HFF-Myc (cell line): ENCODE data around the gene IL4R.
A peak's percentile ranks its signal among the peaks of the same experiment; 100 is the strongest.

Source experiments
- DNase-seq: peaks from one replicate; pipeline ENCODE4 v3.0.0-alpha.2; 2011; ENCODE audit warnings: low read depth; ENCODE audit errors: extremely low read depth
- H3K4me3 ChIP-seq: replicated peaks from 2 replicates; pipeline ENCODE4 v1.5.1; 2011; ENCODE audit warnings: low read depth, mild to moderate bottlenecking, control low read depth, low read length
- CTCF ChIP-seq: IDR thresholded peaks from 2 replicates; pipeline ENCODE4 v1.5.1; 2012; ENCODE audit warnings: mild to moderate bottlenecking, low read depth, low read length, control low read depth; ENCODE audit errors: missing control alignments

The IL4R gene

GRCh38 chr16:27373312-27373711 is 59.5 kb downstream of the IL4R start:
- no peak overlapping the region for H3K4me3 ChIP-seq
- no peak for DNase-seq
- no peak for TF ChIP-seq CTCF

GRCh38 chr16:27374221-27374803 is 60.5 kb downstream of the IL4R start:
- no peak for TF ChIP-seq CTCF

GRCh38 chr16:27374804-27375425 is 61.1 kb downstream of the IL4R start:
- peak; percentile 82 for DNase-seq
- no peak overlapping the region for H3K4me3 ChIP-seq
- peak; percentile 68 for TF ChIP-seq CTCF

More at GRCh38 chr16:27374221-27374803, 60.5 kb downstream of the IL4R start:
- no peak for DNase-seq
- H3K4me3 ChIP-seq = no peak overlapping the region

GRCh38 chr16:27377666-27378485 is 64.1 kb downstream of the IL4R start:
- H3K4me3 ChIP-seq = no peak overlapping the region
- DNase-seq = no peak
- no peak for TF ChIP-seq CTCF

GRCh38 chr16:27378871-27379481 is 65.2 kb downstream of the IL4R start:
- no peak for TF ChIP-seq CTCF
- H3K4me3 ChIP-seq = no peak overlapping the region
- no peak for DNase-seq

DNA sequence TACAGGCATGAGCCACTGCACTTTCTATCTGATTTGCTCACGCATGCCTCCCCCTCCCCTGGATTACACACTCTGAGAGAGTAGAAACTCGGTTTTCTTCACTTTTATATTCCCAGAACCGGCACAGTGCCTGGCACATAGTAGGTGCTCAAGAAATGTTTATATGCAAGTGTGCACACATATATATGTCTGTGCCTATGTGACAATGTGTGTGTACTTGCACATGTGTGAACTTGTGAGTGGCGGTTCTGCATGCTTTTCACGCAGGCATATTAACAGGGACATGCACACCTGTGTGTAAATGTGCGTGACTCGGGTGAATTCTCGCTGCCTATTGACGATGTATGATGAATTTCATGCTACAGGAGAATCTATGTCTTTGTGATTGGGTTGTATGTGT is 66.1 kb downstream of the IL4R start:
- no peak overlapping the region for H3K4me3 ChIP-seq
- no peak for DNase-seq
- TF ChIP-seq CTCF = no peak
